Mammary epithelial cell (primary cell): Measurements from ENCODE around the gene STX1B.

Source experiments
- CTCF ChIP-seq, 2 donors: IDR thresholded peaks in 1 of 2; conservative IDR thresholded peaks in 1 of 2; 2 replicates each; pipeline ENCODE4 v1.5.1; 2011 to 2012; ENCODE audit warnings: inconsistent platforms in 2 of 2, low read length in 2 of 2, mild to moderate bottlenecking in 2 of 2, control low read depth in 1 of 2, low read depth in 1 of 2; ENCODE audit not compliant: insufficient read depth in 1 of 2; ENCODE audit errors: extremely low read depth in 1 of 2
- EZH2 ChIP-seq: IDR thresholded peaks from 2 replicates; pipeline ENCODE4 v1.6.1; 2012; ENCODE audit warnings: low read length, inconsistent platforms, borderline replicate concordance

GRCh38 chr16:30947859-30948666 lies 62.4 kb downstream of the STX1B start:
- TF ChIP-seq CTCF (conservative IDR thresholded peaks at IDR 0.05 in 1 of 2, IDR thresholded peaks at IDR 0.05 in 1 of 2; ENCODE audit: extremely low read depth in 1 of 2, insufficient read depth in 1 of 2, low read depth in 1 of 2, low read length in 2 of 2) (no peak), EZH2 (no peak)
